ENCODE results near the gene VTN.
"Not testable (repeated sequence)": the region's sequence is repeated elsewhere in the genome, so short reads cannot be mapped to it uniquely, and the experiment has no call there.

Gene VTN

DNA sequence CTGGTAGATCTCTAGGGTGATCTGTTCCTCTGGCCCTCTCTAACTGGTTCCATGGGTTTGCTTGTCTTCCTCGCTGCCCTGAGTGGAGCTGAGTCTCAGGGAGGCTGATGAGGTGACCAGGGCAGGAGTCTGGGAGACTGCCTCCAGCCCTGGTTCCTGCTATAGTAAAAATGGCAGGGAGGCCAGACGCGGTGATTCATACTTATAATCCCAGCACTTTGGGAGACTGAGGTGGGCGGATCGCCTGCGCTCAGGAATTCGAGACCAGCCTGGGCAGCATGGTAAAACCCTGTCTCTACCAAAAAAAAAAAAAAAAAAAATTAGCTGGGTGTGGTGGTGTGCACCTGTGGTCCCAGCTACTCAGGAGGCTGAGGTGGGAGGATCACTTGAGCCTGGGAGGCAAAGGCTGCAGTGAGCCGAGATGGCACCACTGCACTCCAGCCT lies 31.3 kb downstream of the VTN start:
- DNase-seq = not testable (repeated sequence)

DNA sequence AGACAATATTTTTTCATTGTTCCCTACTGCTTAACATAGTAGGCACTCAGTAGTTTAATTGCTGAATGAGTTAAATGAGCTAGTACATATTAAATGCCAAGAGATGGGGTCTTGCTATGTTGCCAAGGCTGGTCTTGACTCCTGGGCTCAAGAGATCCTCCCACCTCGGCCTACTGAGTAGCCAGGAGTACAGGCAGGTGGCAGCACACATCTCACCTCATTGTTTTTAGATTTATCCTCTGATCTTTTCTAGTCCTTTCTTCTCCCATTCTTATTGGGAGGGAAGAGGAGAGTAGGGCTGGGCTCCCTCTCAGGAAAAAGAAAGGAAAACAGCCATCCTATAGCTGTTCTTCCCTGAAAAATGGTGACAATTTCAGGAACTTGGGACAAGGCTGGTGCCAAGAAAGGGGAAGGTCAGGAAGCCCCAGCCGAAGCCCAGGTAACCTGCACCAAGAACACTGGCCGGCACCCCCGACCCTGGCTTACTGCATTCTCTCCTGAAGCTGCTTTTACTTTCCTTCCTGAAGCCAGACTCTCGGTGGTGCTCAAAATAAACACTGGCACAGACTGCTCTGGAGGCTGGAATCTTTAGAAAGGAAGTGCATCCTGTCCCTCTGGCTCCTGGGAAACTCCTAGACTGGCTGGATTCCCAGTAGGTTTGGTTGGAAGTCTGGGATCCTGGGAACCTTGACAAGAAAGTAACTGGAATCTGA lies 31.9 kb downstream of the VTN start:
- no peak for DNase-seq

DNA sequence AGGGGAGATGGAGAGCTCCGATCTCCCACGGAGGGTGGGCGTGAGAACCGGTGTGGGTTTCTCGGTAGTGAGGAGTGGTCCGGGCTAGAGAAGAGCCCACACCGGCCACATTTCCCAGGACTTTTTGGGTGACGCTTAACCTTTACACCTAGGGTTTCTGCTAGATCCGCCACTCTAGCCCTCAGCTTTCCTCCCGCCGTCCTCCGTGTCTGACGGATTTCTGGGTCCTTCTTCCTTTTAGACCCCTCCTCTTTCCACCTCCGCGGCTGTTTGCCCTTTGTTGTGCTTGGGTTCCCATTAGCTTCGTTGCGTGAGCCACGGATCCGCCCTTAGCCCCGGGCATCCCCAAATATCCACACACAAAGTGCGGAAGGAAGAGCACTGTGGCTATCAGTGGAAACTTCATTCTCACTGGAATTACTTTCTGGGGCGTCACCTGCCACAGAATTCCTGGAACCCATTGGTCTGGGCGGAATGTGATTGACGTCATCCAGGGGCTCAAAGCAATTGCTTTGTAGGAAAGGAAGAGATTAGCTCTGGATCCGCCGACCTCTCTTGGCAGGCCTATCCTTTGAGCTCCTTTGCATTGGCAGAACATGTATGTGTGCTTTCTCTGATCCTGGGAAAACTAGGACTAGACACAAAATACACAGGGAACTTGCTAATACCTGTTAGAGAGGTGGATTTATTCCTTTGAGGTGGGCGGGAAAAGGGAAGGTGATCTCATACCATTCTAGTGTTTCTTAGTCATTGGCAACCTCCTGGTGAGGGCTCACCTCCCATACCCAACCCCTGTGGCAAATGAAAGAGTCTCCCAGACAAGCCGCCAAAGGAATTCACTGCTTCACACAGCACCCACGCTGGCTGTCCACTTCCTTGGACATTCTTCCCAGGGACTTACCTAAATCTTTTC lies 33.9 kb downstream of the VTN start:
- peak; percentile 54 to 75 for DNase-seq

DNA sequence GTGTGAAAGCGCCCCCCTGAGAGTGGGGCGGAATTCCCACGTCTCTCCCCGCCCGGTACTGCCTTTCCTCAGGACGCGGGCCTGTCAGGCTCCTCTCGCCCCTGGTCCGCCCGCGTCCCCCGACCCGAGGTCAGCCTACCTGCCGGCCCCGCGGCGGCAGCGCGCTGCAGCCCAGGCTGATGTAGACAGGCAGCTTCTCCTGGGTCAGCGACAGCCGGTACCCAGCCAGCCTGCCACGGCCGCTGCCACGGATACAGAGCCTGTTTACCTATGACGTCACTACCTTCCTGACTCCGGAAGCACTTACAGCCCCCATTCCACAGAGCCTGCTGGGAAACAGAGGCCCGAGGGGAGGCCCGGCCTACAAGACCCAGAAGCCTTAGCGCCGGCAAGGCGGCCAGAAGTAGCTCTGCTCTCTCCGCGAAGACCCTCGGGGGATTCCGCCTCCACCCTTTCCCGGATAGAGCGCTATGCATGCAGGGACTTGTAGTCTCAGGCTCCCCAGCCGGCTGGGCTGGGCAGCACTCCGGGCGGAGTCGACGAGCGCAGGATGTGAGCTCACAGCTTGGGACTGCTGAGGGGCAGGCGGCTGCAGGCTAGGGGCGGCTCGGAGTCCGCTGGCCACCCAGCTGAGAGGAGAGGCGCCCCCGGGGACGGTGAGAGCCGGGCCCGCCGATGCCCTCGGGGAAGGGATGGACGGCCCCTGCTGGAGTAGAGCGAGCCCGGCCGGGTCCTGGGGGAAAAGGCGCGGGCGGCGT lies 34.7 kb downstream of the VTN start, which contains the start of the genes IFT20 and TNFAIP1:
IFT20 (minus strand) TSS at position 272 of the 758 bp plus-strand sequence. CDS start 3,487 bp downstream, outside the sequence.
TNFAIP1 (plus strand) TSS at position 561 of the 758 bp plus-strand sequence. CDS start 3,761 bp downstream, outside the sequence.
- DNase-seq = peak; percentile 100

DNA sequence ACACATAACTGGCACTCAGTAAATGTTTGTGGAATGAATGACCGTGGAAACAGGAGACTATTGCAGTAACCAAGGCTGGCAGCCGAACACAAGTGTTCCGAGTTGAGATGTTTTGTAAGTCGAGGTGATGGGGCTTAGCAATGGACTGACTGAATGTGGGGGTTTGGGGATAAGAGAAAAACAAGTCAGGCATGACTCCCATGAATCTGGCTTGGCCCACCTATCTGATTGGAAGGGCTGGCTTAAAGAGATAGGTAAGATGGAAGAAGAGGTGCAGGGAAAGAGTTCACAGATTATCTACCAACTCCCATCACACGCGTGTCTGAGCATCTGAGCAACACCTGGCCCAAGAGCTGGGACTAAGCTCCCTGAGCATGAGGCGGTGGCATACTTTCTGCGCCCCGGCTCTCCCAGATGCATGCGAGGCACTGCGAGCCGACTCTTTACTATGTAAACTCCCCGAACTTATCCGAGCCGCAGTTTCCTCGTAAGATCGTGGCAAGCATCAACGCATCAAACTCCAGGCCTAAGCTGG lies 35.4 kb downstream of the VTN start:
- no peak for DNase-seq

DNA sequence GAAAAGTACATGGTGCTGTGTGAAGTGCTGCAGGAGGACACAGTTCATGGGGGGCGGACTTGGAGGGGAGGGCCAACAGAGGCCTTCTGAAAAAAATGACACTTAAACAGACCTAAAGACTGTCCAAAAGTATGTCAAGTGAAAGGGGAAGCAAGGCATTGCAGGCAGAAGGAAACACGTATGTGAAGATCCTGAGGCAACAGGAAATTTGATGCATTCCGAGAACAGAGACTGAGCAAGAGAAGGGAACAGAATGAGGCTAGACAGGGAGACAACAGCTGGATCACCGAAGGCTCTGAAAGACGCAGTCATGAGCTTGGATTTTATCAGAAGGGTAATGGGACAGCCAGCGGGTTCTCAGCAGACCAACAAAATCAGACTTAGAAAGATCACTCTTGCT lies 35.9 kb downstream of the VTN start:
- no peak for DNase-seq

DNA sequence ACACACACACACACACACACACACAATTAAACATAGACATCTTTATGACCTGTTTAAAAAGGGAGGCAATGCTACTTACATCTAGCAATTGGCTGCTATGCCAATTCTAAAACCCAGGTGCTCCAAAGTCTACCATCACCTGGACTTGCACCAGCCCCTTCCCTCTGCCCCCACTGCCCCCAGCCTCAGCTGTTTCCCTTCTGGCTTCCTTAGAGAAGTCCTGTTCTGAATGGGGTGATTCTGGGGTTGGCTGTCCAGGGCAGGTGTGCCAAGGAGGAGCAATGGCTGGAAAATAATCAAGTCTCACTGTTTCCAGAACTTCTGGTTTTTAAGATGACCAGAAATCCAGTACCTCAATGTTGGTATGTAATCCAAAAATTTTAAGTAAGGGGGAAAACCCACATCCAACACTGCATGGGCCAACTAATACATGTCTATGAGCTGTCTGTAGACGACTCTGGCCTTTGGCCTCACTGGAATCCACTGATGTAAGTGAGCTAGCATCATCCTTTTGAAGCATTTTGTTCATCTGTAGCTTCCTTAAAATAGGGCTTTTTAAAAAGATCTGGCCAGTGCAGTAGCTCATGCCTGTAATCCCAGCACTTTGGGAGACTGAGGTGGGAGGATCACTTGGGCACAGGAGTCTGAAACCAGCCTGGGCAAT lies 36.9 kb downstream of the VTN start:
- DNase-seq = no peak

DNA sequence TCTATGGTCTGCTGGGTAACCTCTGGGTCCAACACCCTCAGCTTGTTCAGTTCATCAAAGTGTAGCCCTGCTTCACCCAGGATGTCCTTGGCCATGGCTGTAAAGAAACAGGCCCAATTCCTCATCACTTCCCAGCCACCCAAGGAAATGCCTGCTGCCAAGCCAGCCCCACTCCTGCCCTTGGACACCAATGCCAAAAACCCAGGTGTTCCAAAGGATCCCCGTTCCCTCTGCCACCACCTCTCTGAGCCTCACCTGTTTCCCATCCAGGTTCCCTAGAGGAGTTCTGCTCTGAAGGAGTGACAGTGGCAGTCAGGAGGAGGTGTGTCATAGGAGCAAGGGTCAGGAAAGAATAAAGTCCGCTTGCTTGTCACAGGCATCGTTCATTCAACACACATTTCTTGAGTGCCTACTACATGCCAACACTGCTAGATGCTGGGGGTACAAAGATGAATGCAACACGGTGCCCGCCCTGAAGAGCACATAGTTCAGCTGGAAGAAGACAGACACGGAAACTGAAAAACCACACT lies 38.2 kb downstream of the VTN start:
- no peak for DNase-seq

DNA sequence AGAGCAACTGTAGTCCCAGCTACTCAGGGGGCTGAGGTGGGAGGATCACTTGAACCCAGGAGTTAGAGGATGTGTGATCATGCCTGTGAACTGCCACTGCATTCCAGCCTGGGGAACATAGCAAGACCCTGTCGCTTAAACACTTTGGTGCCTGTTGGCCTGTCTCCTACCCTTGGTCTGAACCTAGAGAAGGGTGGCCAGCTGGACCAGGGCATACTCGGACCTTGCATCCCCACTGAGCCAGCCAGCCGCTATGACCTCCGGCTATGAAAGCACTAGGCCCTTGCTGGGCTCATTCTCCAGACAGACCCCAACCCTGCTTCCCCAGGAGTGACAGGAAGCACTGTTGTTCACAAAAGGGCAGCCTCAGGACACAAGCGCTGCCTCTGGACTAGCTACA lies 39.4 kb downstream of the VTN start:
- DNase-seq = no peak

DNA sequence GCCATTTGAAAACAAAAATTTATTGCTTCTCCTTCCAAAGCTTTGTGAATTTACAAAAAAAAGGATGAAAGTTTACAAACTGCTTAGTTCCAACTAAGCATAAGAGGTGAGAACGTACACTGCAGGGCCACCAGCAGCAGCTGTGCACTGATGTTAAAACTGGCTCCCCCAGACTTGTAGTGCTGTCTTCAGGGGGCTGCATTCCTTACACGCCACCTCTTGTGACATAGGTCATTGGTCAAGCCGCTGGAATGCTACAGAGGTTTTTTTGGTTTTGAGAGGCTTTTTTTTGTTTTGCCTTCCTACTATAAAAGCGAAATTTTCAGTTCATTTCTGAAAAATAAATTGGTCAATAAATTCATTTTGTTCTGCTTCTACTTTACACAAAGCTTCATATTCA lies 41.8 kb downstream of the VTN start:
- DNase-seq = no peak

DNA sequence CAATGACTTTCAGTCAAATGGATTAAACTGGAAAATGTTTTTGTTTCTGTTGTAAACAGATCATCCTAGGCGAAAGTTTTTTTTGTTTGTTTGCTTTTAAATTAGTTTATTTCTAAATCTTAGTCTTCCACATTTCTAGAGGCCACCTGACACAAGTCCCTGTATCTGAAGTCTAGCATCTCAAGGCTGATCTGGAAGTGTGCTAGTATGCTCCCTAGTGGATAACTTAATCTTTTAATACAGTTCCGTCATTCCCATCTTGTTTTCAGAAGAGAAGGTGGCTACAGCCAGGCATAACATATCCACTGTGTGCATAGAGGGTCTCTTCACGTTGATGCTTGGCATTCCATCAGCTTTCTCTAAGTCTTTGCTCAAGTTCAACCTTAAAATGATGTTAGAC lies 42.4 kb downstream of the VTN start:
- DNase-seq = no peak

DNA sequence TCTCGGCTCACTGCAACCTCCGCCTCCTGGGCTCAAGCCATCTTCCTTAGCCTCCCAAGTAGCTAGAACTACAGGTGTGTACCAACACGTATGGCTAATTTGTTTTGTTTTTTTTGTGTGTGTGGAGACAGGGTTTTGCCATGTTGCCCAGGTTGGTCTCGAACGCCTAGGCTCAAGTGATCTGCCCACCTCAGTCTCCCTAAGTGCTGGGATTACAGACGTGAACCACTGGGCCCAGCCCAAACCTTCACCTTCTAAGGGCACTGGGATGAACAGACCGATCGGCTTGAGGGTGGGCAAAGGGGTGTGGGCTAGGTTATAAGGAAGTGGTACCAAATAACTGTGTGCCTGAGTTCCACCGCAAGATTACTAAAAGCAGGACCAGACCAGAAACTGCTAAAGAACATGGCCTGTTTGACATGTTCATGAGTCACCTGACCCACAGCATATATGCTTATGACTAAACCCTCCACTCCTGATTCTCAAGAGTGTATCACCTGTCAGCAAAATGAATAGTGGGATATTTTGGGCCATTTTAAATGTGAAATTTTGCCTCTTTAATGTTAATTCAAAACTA lies 43.0 kb downstream of the VTN start:
- DNase-seq = no peak

DNA sequence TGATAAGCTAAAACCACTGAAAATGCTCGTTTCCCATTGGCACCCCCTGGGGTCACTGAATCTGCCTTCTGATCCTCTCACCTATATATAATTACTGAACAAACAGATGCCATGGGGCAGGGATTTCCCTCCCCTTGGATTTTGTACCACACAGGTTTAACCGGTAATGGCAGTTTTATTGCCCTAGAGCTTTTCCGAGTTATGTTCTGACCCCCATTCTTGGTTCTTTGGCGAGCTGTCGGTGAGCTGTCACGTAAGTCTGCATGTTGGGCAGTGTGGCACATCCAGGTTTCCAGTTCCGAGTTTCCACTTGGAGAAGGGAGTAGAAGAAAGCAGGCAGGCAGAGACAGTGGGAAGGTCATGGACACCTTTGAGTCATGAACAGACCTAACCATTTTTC lies 44.0 kb downstream of the VTN start:
- DNase-seq = no peak

DNA sequence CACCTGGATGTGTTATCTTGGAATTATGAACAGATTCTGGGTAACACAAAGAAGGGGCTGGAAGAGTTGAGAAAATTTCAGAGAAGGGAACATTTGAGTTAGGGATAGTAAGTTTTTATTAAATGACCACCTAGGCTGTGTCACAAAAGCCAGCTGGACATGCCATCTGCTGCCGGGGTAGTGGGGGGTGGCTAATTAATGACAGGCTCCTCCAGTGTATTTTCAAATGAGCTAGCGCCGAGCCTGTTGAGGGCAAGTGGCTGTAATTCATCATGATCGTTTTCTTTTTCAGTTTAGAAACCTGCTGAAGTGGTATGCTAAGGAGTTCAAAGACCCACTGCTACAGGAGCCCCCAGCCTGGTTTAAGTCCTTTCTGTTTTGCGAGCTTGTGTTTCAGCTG lies 44.9 kb downstream of the VTN start:
- DNase-seq = no peak

DNA sequence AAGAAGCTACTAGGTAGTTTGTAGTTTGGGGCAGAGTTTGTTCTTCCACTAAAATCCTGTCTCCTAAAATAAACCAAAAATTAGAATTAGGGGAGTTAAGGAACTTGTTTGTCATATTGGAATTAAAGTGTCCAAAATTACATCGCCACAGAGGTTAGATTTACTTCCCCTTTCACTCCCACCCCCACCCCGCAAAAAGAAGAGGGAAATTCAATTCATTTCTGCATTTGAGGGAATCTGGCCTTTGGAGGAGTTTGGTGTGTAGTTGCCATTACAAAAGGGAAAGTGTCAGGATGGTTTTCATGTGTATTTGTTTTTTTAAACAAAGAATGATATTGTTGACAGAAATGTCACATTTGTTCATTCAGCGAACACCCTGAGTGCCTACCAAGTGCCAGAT lies 45.3 kb downstream of the VTN start:
- DNase-seq = no peak

DNA sequence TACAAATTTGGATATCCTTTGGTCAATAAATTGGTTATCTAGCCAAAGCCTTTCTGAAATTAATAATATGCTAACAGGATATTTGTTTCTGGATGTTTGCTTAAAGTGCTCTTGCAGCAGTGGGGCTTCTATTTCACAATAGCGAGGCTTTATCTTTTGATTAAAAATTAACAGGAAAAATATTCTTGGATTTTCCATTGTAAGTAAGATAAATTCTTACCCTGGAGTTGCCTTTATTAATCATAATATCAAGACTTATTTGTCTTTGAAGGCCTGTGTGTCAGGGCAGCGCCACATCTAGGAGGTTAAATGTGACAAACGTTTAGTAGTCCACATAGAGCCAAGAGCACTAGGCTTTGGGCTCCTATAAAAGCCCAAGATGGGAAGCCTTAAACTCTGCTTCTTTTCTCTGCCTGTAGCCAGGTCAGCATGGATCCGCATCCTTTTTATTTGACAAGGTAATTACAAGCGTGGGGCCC lies 45.8 kb downstream of the VTN start:
- no peak for DNase-seq

DNA sequence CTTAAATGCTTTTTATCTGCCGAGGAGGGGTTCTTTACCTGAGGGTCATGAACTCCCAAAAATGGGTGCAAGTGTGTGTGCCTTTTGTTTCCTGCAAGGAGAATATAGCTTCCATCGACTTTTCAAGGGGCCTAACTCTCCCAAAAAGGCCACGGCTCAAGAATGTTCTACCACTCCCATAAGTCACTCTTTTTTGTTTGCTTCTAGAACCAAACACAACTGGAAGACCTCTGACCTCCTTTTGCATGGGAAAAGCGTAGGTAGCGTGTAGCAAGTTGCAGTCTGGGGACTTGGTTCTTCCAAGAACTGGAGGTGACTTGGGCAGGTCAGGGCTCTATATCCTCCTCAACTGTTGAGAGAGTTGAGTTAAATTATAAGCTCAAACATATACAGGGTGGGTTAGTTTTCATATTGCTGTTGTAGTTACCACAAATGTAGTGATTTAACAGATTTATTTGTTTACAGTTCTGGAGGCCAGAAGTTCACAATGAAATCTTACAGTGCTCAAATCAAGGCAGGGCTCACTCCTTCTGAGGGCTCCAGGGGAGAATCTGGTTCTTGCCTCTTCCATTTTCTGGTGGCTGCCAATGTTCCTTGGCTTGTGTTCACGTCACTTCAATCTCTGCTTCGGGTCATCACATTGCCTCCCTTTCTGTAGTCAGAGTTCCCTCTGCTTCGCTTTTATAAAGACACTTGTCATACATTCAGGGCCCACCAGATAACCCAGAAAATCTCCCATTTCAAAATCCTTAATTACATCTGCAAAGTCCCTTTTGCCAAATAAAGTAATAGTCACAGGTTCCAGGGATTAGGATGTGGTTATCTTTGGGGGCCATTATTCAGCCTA lies 49.7 kb downstream of the VTN start:
- no peak for DNase-seq

DNA sequence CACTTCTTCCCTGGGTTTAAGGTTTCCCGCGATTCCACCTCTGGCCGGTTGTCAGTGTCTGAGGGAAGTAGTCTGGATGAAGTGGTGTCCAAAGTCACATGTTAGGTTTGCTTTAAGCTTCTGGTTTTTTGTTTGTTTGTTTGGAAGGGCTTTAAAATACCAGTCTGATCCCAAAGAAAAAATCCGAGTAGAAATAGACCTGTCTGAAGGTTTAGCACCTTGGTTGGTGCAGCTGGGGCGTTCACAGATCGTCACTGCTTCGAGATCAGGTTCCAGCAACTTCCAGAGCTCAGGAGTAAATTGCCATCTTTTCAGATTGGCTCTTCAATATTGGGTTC lies 50.5 kb downstream of the VTN start:
- no peak for DNase-seq

DNA sequence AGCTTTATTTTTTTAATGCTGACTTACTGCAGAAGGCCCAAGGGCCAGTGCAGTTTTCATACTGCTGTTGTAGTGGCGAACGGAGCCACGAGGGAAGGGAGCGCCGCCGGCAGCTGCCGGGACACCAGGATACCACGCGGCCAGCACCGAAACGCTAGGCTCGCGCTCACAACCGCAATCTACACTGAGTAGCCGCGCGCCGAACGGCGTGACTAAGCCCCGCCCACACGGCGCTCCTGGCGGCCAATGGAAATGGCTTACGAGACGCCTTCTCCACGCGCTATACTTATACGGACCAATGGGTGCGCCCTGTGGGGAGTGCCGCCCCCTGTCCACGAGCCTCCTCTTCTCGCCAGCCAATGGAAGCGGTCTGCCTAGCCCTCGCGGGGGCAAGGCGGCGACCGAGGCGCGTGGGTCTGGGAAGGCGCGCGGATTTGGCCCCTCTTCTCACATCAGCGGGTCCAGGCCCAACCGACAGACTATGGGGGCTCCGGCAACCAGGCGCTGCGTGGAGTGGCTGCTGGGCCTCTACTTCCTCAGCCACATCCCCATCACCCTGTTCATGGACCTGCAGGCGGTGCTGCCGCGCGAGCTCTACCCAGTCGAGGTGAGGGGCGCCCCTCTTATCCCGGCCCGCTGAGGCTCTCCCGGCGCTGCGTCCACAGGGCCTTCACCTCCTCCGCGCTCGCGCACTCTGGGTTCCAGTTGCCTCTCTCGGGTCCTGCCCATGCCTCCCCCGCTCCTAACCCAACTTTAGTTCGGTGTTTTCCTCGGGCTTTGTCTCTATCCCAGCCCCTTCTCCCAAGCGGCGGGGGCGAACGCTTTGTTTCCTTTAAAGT lies 51.1 kb downstream of the VTN start, which contains the start of gene TMEM97:
TMEM97 (plus strand) TSS at position 442 of the 839 bp plus-strand sequence; CDS start at position 482, 40 bp downstream.
- DNase-seq = peak; percentile 99 to 100

All from NCI-H526 (cell line).